SK-N-MC (cell line): ENCODE measurements around the gene GRB7.

Experiments used
- EZH2 ChIP-seq: fragments of 200-600 bp; sonication (generic); IDR thresholded peaks from one replicate; pipeline ENCODE4 v1.6.1; 2017; ENCODE audit warnings: antibody characterized with exemption
- POLR2AphosphoS5 ChIP-seq: IDR thresholded peaks from 2 replicates; pipeline ENCODE4 v1.6.1; 2012; ENCODE audit warnings: mild to moderate bottlenecking, low read depth, low read length, borderline replicate concordance

GRCh38 chr17:39744075-39744835, 6.5 kb downstream of the GRB7 start:
- TF ChIP-seq POLR2AphosphoS5 (no peak), EZH2 (no peak)
